Epithelial cell of esophagus (primary cell): ENCODE data around the gene GTF3C6.
"Not testable (repeated sequence)": the region's sequence is repeated elsewhere in the genome, so short reads cannot be mapped to it uniquely, and the experiment has no call there.

ENCODE experiments used
- DNase-seq: peaks from one replicate; pipeline ENCODE4 v3.0.0; 2010; ENCODE audit warnings: low read depth
- H3K4me3 ChIP-seq: 2 replicates; pipeline ENCODE4 v1.5.1; 2011; ENCODE audit warnings: mild to moderate bottlenecking, low read length, control low read depth
- CTCF ChIP-seq: IDR thresholded peaks from 2 replicates; pipeline ENCODE4 v1.5.1; 2011; ENCODE audit warnings: low read depth, mild to moderate bottlenecking, low read length, control low read depth, inconsistent platforms; ENCODE audit not compliant: insufficient read depth; ENCODE audit errors: missing control alignments

GTF3C6 gene

GRCh38 chr6:110951986-110952794 is 6.3 kb upstream of the GTF3C6 start:
- H3K4me3 ChIP-seq = no peak overlapping the region
- no peak for TF ChIP-seq CTCF
- DNase-seq = peak; percentile 88

GRCh38 chr6:110953633-110954303 is 4.7 kb upstream of the GTF3C6 start:
- no peak for TF ChIP-seq CTCF
- H3K4me3 ChIP-seq = no peak overlapping the region
- DNase-seq = no peak

- H3K4me3 ChIP-seq = no peak overlapping the region
- DNase-seq = no peak
- no peak for TF ChIP-seq CTCF
These were observed 1.5 kb downstream of the GTF3C6 start for GRCh38 chr6:110960014-110960390.

- H3K4me3 ChIP-seq, DNase-seq: not testable (repeated sequence)
These were observed 4.1 kb downstream of the GTF3C6 start for GRCh38 chr6:110962636-110963035.

- TF ChIP-seq CTCF = no peak
These were observed 7.2 kb downstream of the GTF3C6 start for GRCh38 chr6:110965629-110966229.

GRCh38 chr6:110968661-110969060 is 10.2 kb downstream of the GTF3C6 start:
- DNase-seq, H3K4me3 ChIP-seq: not testable (repeated sequence)

More at GRCh38 chr6:110965629-110966229, 7.2 kb downstream of the GTF3C6 start:
- no peak for DNase-seq
- no peak overlapping the region for H3K4me3 ChIP-seq

- no peak for TF ChIP-seq CTCF
- H3K4me3 ChIP-seq = no peak overlapping the region
- peak; percentile 73 for DNase-seq
These were observed 13.0 kb downstream of the GTF3C6 start for GRCh38 chr6:110971468-110971867.
